NCI-H1436 treated with DMSO at 0.1 percent for 48 hours (cell line): ENCODE results near the gene HNRNPUL1.
"Not testable (repeated sequence)": the region's sequence is repeated elsewhere in the genome, so short reads cannot be mapped to it uniquely, and the experiment has no call there.

Experiments
- DNase-seq: peaks from one replicate; lab custom pipeline; 2025; lab: John Stamatoyannopoulos, UW

Gene HNRNPUL1

DNA sequence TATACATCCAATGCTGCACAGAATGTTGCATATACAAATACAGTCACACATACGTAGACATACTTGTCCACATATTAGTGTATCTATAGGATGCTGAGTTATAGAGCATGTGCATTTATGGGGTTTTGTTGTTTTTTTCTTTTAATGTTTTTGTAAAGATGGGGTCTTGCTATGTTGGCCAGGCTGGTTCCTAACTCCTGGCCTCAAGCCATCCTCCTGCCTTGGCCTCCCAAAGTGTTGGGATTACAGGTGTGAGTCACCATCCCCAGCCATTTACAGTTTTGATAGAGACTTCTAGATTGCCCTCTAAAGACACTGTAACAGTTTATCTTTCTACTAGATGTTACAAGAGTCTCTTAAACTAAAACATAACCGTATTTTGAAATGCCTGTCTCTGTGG, 14.3 kb downstream of the HNRNPUL1 start:
- no peak for DNase-seq

DNA sequence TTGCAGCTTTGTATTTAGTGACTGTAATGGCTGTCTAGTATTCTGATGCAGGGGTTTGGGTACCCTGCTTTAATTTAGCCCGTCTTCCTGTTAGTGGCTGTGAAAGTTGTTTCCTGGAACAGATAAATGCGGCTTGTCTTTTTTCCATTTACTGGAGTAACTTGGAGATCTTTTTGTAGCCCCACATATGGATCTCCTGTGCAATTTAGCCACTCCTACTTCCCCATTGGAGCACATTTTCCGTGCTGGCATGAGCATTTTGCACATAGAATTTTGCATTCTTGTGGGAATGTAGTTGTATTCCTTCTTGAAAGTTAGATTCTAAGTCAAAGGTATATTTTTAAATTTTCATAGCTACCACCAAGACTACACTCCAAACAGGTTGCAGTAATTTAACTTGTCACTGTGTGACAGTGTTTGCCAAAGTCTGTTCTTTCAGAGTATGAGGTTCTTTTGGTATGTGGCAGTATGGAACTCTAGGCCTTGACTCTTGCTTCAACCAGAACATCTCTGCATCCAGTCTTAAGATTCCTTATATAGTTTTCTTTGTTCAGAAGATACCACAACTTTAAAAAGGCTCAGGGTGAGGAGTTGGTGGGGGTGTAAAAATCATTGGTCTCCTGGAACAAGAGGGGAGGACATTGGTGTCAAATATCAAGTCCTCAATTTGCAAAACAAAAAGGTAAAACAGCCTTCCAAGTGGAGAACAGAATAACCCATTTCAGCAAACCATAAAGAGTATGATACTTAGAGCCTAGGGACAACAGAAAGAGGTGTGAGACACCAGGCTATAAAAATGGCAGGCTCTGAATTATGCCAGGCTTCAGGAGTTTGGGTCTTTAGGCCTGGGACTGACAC, 24.7 kb downstream of the HNRNPUL1 start:
- DNase-seq, result no peak

DNA sequence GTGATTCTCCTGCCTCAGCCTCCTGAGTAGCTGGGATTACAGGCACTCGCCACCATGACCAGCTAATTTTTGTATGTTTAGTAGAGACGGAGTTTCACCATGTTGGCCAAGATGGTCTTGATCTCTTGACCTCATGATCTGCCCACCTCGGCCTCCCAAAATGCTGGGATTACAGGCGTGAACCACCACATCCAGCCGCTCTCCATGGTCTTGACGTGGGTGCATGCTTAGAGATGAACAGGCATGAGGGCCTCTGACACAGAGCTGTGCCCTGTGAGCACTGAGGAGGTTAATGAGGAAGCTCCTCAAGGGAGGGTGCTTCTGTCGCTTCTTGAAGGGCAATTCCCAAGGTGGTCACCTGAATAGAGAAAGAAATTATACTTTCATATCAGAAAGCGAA, 25.6 kb downstream of the HNRNPUL1 start:
- not testable (repeated sequence) for DNase-seq

DNA sequence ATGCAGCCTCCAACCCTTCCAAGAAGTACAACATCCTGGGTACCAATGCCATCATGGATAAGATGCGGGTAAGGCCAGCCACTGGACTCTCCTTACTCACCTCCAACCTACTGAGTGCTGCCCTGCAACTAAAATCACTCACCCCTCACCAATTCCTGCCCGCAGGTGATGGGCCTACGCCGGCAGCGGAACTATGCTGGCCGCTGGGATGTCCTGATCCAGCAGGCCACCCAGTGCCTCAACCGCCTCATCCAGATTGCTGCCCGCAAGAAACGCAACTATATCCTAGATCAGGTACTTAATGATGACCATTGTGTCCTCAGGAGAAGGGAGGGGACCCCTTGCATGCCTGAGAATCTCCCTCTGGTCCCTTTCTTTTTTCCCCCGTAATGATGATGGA, 30.2 kb downstream of the HNRNPUL1 start:
- DNase-seq, result no peak

DNA sequence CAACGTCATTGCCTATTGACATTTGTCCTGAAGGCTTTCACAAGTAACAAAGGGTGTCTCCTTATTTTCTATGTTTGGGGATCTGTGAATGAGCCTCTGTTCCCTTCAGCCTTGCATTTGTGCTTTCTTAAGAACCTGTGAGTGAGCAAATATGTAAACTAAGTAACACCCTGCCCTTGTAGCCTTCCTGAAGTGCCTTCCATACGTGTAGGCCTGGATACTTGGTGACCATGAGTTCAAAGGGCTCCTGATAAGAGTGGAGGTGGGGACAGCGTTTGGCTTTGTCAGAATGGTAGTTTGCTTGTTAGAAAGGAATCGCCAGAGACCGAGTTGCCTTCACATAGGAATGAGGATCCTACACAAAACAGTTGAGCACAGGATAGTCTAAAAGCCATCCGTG, 31.3 kb downstream of the HNRNPUL1 start:
- DNase-seq, result no peak

DNA sequence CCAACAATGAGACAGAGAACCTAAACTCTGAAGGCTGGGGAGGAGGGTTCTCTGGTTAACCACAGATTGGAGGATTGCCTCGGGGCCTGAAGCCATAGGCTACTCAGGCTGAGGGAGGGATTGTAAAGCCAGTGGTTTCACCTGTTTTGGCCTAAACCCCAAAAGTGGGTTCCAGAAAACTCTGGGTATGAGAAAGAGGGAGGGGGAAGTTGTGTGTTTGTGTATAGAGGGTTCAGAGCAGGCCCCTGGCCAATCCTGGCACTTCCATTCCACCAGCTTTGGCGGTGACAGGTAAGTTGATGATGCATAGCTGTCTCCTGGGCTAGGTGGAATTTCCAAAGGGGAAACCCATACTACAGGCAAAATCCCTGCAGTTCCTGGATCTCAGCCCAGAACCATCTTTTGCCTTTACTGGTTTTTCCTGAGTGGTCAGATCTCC, 32.3 kb downstream of the HNRNPUL1 start:
- DNase-seq, result no peak

DNA sequence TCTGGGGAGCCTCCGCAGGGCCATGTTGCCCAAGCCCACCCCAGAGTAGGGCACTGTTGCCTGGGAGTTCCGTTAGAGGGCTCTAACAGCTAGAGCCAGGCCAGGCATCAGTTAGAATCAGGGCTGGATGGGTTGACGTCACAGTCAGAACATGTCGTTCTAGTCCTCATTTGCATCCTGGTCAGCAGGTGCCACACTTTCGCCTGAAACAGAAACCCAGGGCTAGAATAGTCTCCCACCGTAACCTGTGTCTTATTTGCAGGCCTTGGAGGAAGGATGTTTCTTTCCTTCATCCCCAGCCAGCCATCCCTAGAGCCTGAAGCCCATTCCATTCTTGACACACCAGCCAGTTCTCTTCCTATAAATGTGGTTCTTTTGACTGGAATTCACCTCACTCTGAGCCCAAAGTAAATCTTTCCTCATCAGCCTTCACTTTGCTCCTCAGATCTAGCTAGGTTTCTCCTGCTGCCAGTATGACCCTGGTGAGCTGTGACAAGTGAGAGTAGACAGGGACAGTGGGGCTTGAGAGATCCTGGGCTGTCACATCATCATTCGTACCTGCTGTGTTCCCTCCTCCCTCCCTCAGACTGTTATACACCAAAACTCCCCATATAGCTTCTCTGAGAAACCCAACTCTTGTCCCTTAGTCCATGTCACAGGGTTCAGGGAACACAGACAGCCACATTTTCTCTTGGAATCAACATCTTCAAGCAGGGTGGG, 33.6 kb downstream of the HNRNPUL1 start:
- no peak for DNase-seq

DNA sequence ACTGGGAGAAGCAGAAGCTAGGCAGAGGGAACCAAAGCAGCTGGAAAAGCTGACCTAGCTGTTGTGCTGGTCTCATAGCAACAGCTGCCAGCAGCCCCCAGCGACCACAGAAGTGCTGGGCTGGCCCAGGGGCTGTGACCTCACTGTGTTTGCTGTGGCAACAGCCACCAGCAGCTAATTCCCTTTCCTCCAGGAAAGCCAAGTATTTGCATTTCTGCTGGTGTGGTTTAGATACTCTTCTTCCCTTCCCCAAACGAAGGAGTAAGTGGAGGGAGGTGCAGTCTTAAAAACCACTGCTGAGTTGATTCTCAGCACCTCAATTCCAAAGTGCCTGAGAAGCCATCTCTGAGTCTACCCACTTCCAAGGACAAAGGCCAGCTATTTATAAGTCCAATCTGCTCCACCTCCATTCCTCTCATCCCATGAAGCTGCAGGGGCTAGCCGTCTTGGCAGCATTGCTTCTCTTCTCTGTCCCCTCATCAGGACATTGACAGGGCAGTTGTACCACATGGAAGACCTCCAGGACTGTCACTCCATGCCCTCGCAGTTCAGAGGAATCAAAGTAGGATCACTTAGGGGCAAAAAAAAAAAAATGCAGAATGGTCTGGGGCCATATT, 34.3 kb downstream of the HNRNPUL1 start:
- DNase-seq, result no peak

DNA sequence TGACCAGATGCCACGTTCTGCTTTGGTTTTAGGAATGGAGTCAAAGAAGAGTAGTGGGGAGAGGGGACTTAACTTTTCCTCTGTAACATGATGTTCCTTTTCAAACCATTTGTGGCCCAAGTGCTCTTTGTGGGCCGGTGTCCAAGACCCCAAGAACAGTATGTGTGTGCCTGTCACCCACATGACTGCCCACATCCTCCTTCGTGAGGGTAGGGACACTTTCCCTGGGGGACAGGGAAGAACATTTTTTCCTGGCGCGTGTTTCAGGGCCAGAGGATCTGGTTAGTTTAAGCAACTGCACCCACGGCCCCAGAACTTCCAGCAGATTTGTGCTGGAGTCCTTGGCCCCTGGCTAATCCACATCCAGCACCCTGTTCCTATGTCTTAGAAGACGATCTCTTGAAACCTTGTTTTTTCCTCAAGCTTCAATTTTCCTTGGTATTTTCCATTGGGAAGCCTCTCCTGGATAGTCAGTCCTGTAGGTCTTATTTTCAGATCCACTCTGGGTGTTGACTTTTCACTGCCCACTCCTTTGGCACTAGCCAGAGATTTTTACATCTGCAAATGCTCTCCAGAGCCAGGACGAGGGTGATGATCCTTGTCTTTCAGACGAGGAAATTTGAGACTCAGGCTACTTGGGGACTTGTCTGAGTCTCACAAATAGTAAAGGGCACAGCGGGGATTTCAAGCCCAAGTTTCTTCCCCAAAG, 35.0 kb downstream of the HNRNPUL1 start:
- no peak for DNase-seq

DNA sequence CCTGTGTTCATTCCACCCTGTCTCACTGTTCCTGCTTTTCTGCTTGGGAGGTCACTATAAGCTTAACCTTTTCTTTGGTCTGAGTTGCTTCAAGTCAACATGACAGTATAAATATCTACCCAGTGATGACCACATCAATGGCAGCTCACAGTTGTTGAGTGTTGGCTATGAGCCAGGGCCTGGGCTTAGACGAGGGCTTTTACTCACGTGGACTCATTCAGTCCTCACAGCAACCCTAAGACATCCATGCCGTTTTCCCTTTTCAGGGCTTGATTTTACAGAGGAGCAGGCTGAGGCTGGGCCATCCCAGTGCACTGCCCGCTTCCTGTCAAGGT, 35.5 kb downstream of the HNRNPUL1 start:
- no peak for DNase-seq

DNA sequence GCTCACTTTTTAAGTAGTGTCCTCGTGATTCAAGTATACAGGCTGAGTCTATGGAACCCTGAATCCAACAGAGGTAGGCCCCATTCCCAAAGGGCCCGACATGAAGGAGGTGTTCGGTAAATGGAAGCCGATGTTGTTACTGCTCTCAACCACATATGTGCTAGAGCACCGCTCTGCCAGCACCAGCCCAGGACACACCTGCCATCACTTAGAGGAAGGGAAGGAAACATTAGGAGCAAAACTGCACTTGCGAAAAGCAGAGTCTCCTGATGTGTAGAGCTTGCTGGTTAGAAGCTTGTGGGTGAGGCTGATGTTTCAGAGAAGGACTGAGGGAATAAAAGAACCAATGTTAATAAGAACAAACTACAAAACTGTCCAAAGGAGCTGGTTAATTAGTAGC, 36.4 kb downstream of the HNRNPUL1 start:
- no peak for DNase-seq

DNA sequence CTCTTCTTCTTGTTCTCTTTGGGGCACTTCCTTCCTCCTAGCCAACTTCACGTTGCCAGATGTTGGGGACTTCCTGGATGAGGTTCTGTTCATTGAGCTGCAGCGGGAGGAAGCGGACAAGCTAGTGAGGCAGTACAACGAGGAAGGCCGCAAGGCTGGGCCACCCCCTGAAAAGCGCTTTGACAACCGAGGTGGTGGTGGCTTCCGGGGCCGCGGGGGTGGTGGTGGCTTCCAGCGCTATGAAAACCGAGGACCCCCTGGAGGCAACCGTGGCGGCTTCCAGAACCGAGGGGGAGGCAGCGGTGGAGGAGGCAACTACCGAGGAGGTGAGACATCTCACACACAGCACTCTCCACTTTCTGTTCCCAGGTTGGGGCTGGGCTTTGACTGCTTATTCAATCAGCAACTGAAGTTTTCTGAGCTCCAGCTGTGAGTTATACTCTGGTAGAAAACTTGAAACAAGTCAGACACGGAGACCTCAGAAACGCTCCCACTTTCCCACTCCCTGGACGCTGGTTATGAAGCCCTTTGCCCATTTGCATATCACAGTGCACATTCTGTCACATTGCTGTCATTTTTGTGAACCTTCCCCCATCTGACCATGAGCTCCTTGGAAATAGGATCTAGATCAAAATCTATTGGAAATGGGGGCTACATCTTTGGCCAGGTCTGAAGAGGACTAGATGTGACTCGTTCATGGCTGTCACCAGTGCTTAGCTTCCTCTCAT, 38.6 kb downstream of the HNRNPUL1 start:
- no peak for DNase-seq

DNA sequence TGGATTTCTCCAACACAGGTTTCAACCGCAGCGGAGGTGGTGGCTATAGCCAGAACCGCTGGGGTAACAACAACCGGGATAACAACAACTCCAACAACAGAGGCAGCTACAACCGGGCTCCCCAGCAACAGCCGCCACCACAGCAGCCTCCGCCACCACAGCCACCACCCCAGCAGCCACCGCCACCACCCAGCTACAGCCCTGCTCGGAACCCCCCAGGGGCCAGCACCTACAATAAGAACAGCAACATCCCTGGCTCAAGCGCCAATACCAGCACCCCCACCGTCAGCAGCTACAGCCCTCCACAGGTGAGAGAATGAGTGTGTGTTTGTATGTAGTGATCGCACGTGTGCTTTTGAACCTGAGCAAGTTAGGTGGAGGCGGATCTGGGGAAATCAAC, 39.8 kb downstream of the HNRNPUL1 start:
- DNase-seq, result no peak

DNA sequence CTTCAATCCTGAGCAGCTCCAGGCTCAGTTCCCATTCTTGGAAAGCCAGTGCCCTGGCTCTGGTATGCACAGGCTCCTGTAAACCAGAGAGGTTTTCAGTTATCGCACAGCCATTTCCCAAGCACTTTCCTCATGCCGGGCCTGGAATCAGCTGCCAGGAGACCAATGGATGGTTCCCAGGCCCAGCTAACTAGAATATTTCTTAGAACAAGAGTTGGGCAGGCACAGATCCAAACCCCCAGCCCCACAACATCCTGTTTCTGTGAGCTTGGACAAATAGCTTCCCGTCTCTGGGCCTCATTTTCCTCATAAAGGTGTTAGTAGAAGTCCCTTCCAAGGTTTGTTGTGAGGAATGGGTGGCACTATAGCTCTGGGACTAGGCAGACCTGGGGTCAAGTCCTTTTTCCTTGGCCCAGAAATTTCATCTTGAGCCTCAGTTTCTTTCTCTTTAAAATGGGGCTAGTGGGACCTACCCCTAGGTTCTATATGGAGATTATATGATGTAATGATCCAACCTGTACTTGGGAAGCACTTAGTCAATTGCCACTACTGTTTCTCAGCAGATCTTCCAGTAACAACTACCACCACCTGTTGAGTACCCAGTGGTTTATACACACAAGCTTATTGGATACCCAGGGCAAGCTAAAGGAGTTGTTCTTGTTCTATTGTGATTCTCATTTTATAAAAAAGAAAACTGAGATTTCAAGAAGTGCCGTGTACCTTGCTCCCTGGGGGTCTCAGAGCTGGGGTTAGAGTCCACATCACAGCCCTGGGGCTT, 40.7 kb downstream of the HNRNPUL1 start:
- no peak for DNase-seq

DNA sequence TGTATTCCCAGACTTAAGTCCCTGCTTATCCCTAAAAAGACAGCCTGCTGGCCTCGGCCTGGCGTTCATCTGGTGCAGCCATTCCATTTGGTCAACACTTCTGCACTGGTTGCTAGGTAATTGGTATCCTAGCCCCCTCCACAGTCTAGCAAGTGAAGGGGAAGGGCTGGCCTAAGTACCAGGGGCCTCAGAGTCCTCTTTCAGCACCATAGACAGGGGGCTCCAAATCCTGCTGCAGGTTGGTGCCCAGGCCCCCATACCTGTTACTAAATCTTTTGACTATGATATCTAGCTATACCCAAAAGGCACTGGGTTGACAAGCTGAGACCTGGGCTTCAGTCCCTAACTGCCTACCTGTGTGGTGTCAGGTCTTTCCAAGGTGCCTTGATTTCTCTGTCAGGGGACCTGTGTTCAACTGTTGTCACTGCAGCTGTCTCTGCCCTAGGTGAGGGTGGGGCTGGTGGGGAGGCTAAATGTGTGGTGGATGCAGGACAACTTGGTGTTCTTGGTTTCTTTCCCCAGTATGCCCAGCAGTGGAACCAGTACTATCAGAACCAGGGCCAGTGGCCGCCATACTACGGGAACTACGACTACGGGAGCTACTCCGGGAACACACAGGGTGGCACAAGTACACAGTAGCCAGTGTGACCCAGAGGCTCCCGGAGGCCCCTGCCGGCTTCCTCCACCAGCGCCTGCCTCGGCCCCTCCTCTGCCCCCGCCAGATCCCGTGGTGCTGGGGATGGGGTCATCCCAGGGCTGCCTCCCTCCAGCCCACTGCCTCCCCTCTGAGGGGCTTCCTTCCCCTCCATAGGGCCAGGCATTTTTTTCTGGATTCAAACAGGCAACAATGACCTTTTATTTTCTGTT, 42.0 kb downstream of the HNRNPUL1 start:
- no peak for DNase-seq

DNA sequence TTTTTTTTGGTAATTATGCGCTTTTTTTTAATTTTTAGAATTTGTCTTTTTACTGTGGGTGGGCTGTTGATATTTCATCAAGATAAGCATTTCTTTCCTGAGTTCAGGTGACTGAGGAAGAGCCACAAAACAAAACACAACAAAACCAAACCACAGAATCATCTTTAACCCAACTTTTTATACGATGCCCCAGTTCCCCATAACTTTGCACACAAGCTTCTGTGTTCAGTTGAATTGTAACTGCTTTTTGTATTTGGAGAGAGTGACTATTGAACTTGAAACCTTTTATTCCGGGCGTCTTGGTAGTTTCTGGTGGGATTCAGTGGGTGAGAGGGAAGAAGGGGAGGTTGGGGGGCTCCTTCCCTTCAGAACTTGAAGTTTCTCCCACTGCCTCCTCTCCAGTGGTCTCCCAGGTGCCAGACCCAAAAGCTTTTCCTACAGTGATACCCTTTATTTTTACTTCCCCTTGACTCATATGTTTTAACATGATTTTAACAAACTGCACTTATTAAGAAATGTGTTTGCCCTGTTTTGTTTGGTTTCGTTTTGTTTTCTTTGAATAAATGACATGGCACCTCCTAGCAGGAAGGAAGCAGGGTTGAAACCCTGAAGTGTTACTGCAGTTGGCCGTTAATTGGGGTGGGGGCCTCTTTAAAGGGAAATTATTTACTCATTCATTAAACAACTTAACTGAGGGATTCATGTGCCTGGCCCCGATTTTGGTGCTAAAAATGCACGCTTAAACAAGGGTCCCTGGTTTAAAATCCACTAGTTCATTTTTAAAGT, 43.1 kb downstream of the HNRNPUL1 start:
- DNase-seq, result no peak

DNA sequence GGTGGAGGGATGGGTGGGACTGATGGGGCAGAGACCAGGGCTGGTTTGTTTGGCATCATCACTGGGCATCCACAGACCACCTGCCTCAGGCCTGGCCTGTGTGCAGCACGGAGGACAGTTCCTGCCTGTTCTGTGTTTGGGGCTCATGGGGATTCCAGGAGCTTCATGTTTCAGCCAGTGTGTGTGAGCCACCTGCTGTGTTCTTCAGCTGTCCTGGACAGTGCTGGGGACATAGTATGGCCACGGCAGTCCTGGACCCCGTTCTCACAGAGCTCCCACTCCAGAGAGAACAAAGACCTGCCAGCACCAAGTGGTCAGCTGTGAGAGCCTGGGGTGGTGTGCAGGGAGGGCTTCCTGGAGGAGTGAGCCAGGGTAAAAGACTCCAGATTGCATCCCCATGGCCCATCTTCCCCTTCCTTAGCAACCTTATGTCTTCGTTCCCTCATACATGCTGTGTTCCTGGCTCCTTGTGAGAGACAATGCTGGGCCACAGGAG, 43.8 kb downstream of the HNRNPUL1 start:
- DNase-seq, result no peak

DNA sequence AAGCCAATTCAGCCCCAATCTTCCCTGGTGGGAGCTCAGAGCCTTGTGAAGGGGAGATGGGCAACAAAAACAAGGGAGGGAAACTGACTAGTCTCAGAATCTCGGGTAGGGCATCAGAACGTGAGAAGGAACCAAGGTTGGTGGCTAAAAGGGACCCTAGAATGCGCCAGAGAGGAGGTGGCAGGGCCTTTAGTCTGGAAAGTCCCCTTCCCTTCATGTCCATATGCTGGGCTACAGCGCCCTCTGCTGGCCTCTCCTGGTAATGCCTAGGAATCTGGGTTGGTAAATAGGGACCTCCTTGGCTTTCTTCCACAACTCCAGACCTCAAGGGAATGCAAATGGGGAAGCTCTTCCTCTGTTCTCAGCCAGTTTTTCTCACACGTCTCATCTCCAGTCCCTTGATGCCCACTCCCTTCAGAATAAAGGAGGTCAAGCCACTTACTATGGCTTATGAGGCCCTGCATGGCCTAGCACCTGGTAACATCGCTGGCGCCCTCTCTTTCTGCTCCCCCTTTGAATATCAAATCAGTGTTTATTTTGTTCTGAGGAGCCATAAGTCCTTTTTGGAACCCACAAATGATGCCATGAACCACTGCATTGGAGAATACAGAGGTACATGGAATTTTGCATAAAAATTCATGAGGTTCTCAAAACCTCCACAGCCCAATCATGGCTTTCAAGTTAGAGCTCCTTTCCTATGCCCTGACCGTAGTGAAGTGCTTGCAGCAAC, 44.4 kb downstream of the HNRNPUL1 start:
- DNase-seq, result peak; percentile 5
